GM19328 (cell line): Measurements from ENCODE around the gene PLK3.

Source experiments
- ATAC-seq: cut with Tn5 transposase; IDR thresholded peaks from one replicate; pipeline ENCODE4 v1.9.1; 2021; ENCODE audit warnings: mild to moderate bottlenecking, moderate library complexity; ENCODE audit not compliant: unreplicated experiment

Gene PLK3

GRCh38 chr1:44853201-44853600 is 53.0 kb downstream of the PLK3 start:
- no peak for ATAC-seq

GRCh38 chr1:44854970-44855369 is 54.8 kb downstream of the PLK3 start:
- ATAC-seq: no peak
